OCI-LY3 (cell line): Measurements from ENCODE around the gene XKRX.
A peak's percentile ranks its signal among the peaks of the same experiment; 100 is the strongest.

ENCODE experiments used
- H2AFZ ChIP-seq: fragments of 200-600, 300-600 bp; shearing (Covaris generic); 2 replicates; pipeline ENCODE4 v1.6.0; 2014; ENCODE audit warnings: antibody characterized with exemption, low read depth, low read length
- H3K27ac ChIP-seq: fragments of 200-600, 300-600 bp; sonication (generic); 2 replicates; pipeline ENCODE4 v1.5.1; 2014; ENCODE audit warnings: mild to moderate bottlenecking, low read length, moderate library complexity, mixed read lengths
- H3K27me3 ChIP-seq: fragments of 200-600, 300-600 bp; sonication (generic); 2 replicates; pipeline ENCODE4 v1.6.1; 2014; ENCODE audit warnings: low read depth, low read length, mixed read lengths
- H3K36me3 ChIP-seq: fragments of 200-600, 300-600 bp; sonication (generic); replicated peaks from 2 replicates; pipeline ENCODE3; 2014; ENCODE audit warnings: low read depth, low read length, mixed read lengths
- H3K4me1 ChIP-seq: fragments of 300-600, 200-600 bp; sonication (generic); 2 replicates; pipeline ENCODE4 v1.6.1; 2014; ENCODE audit warnings: low read length, mixed read lengths
- H3K4me2 ChIP-seq: fragments of 200-600, 300-600 bp; sonication (generic); 2 replicates; pipeline ENCODE4 v1.6.1; 2014; ENCODE audit warnings: low read length, mixed read lengths
- H3K4me3 ChIP-seq: fragments of 300-600, 200-600 bp; sonication (generic); 2 replicates; pipeline ENCODE4 v1.5.1; 2014; ENCODE audit warnings: antibody characterized with exemption, mild to moderate bottlenecking, low read length, moderate library complexity
- H3K79me2 ChIP-seq: fragments of 300-600, 200-600 bp; shearing (Covaris generic); 2 replicates; pipeline ENCODE4 v1.6.1; 2014; ENCODE audit warnings: mild to moderate bottlenecking, low read length, mixed read lengths
- H3K9ac ChIP-seq: fragments of 300-600, 200-600 bp; shearing (Covaris generic); 2 replicates; pipeline ENCODE4 v1.6.0; 2014; ENCODE audit warnings: mild to moderate bottlenecking, low read length, moderate library complexity
- H3K9me3 ChIP-seq: fragments of 200-600, 300-600 bp; shearing (Covaris generic); 2 replicates; pipeline ENCODE4 v1.6.1; 2014; ENCODE audit warnings: low read length, mixed read lengths; ENCODE audit not compliant: insufficient read depth
- H4K20me1 ChIP-seq: fragments of 200-600, 300-600 bp; sonication (generic); 2 replicates; pipeline ENCODE4 v1.6.1; 2016; ENCODE audit warnings: low read length, mixed read lengths; ENCODE audit not compliant: insufficient read depth
- CTCF ChIP-seq: fragments of 200-600, 300-600 bp; sonication (generic); IDR thresholded peaks from 2 replicates; pipeline ENCODE4 v1.5.1; 2014; ENCODE audit warnings: antibody characterized with exemption, low read length, low read depth
- EZH2phosphoT487 ChIP-seq: fragments of 200-600 bp; shearing (Covaris generic); IDR thresholded peaks from 2 replicates; pipeline ENCODE4 v1.6.1; 2018; ENCODE audit warnings: antibody characterized with exemption, mixed run types, low read depth

The XKRX gene

GRCh38 chrX:100928660-100929613 lies at the start of gene XKRX:
Gene XKRX (minus strand): TSS chrX:100928917. CDS start chrX:100928304, 613 bp downstream.
- peak within 1 kb of the TSS; percentile 84 for H2AFZ ChIP-seq
- peaks cover 27% of the 10 kb centered on the region for H3K4me1 ChIP-seq
- no peaks in the 10 kb centered on the region for H4K20me1 ChIP-seq
- H3K4me2 ChIP-seq, result peak within 1 kb of the TSS; percentile 83
- no peaks in the 10 kb centered on the region for H3K27me3 ChIP-seq
- H3K4me3 ChIP-seq, result peak within 1 kb of the TSS; percentile 95
- no peaks in the 10 kb centered on the region for H3K36me3 ChIP-seq
- H3K79me2 ChIP-seq, result no peaks in the 10 kb centered on the region
- H3K27ac ChIP-seq, result no peak within 1 kb of the TSS
- no peaks in the 10 kb centered on the region for H3K9me3 ChIP-seq
- TF ChIP-seq CTCF, result no peak
- no peak for TF ChIP-seq EZH2phosphoT487
- peak within 1 kb of the TSS; percentile 66; the same call in 1 of the 2 replicates for H3K9ac ChIP-seq

GRCh38 chrX:100976211-100976610 lies 47.5 kb upstream of the XKRX start:
- Histone ChIP-seq H3K9ac (no peak overlapping the region), H3K4me3 (no peak overlapping the region), H2AFZ (no peak overlapping the region), H3K9me3 (no peaks in the 10 kb centered on the region), H4K20me1 (no peaks in the 10 kb centered on the region), H3K4me2 (no peak overlapping the region), H3K79me2 (no peaks in the 10 kb centered on the region), H3K36me3 (no peaks in the 10 kb centered on the region), H3K4me1 (no peaks in the 10 kb centered on the region), H3K27ac (no peak overlapping the region), H3K27me3 (no peaks in the 10 kb centered on the region)
- TF ChIP-seq EZH2phosphoT487, result no peak
- TF ChIP-seq CTCF, result no peak

GRCh38 chrX:100975212-100975611 lies 46.5 kb upstream of the XKRX start:
- no peak overlapping the region for H2AFZ ChIP-seq
- no peaks in the 10 kb centered on the region for H4K20me1 ChIP-seq
- H3K4me3 ChIP-seq, result no peak overlapping the region
- H3K4me2 ChIP-seq, result no peak overlapping the region
- H3K4me1 ChIP-seq, result no peaks in the 10 kb centered on the region
- no peak overlapping the region for H3K27ac ChIP-seq
- TF ChIP-seq CTCF, result no peak
- TF ChIP-seq EZH2phosphoT487, result no peak
- H3K27me3 ChIP-seq, result no peaks in the 10 kb centered on the region
- H3K9ac ChIP-seq, result no peak overlapping the region
- H3K79me2 ChIP-seq, result no peaks in the 10 kb centered on the region
- H3K9me3 ChIP-seq, result no peaks in the 10 kb centered on the region
- H3K36me3 ChIP-seq, result no peaks in the 10 kb centered on the region

- no peak overlapping the region for H3K4me2 ChIP-seq
- H3K27ac ChIP-seq, result no peak overlapping the region
- H3K4me1 ChIP-seq, result no peaks in the 10 kb centered on the region
- TF ChIP-seq EZH2phosphoT487 (no peak), CTCF (no peak)
- no peaks in the 10 kb centered on the region for H3K27me3 ChIP-seq
- H2AFZ ChIP-seq, result no peak overlapping the region
- no peaks in the 10 kb centered on the region for H3K9me3 ChIP-seq
- no peaks in the 10 kb centered on the region for H3K79me2 ChIP-seq
- no peak overlapping the region for H3K9ac ChIP-seq
- no peak overlapping the region for H3K4me3 ChIP-seq
- H3K36me3 ChIP-seq, result no peaks in the 10 kb centered on the region
- H4K20me1 ChIP-seq, result no peaks in the 10 kb centered on the region
Observed at GRCh38 chrX:100973411-100973810, 44.7 kb upstream of the XKRX start.
